Effector memory CD8-positive, alpha-beta T cell (primary cell): ENCODE data around the gene AKAP17A.
A peak's percentile ranks its signal among the peaks of the same experiment; 100 is the strongest.
"Not testable (repeated sequence)": the region's sequence is repeated elsewhere in the genome, so short reads cannot be mapped to it uniquely, and the experiment has no call there.

Experiments
- ATAC-seq: fragments of 150-1000 bp; cut with Tn5 transposase; replicated peaks from 2 replicates; pipeline ENCODE4 v1.10.0; 2021; ENCODE audit warnings: mild to moderate bottlenecking, moderate library complexity
- DNase-seq, 3 experiments: peaks; one replicate each; pipeline ENCODE4 v3.0.0; 2021
- H3K27ac Mint-ChIP-seq, 2 donors: one replicate each; pipeline ENCODE4 v1.8.0; 2022; ENCODE audit warnings: mild to moderate bottlenecking in 2 of 2, mixed read lengths in 2 of 2, moderate library complexity in 2 of 2
- H3K27me3 Mint-ChIP-seq, 2 donors: one replicate each; pipeline ENCODE4 v1.8.0; 2022; ENCODE audit warnings: mixed read lengths in 2 of 2
- H3K36me3 Mint-ChIP-seq: one replicate; pipeline ENCODE4 v1.8.0; 2022; ENCODE audit warnings: mild to moderate bottlenecking, moderate library complexity, mixed read lengths; ENCODE audit not compliant: insufficient read depth
- H3K4me1 Mint-ChIP-seq, 2 donors: one replicate each; pipeline ENCODE4 v1.8.0; 2022; ENCODE audit warnings: low read depth in 2 of 2, mixed read lengths in 2 of 2
- H3K4me3 Mint-ChIP-seq, 2 donors: one replicate each; pipeline ENCODE4 v1.8.0; 2022; ENCODE audit warnings: mild to moderate bottlenecking in 2 of 2, mixed read lengths in 2 of 2, moderate library complexity in 2 of 2
- H3K9me3 Mint-ChIP-seq, 2 donors: one replicate each; pipeline ENCODE4 v1.8.0; 2022; ENCODE audit warnings: mixed read lengths in 2 of 2

Gene AKAP17A

DNA sequence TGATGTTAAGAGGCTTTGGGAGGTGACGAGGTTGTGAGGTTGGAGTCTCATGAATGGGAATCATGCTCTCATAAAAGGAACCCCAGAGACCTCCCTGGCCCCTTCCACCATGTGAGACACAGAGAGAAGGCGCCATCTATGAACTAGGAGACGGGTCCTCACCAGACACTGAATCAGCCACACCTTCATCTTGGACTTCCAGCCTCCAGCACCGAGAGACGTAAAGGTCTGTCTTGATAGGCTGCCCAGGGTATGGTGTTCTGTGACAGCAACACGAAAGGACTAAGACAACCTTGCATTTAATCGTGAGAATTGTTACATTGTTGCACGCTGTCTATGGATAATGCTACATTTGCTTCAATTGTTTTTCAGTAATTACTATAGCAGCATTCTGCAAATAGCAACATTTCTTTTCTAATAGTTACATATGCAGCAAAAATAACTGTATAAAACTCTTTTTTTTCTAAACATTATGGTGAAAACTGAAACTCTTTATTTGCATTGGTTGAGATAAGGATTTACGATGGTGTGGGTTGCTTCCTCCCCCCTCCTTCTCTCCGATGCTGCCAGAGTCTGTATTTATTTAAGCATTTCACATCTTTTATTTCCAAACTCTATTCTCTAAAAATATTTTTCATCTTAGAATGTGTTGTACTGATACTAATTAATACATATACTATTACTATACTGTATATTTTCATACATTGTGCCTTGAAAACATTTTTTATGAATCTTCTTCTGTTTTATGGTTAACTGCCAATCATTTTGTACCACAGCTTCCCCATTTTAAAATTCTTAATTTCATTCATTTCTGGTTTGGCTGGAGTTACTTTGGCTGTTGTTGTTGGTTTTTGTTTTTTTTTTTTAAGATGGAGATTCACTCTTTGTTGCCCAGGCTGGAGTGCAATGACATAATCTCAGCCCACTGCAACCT is 26.4 kb upstream of the AKAP17A start:
- Mint-ChIP-seq H3K36me3 (peaks cover 10% of the 10 kb centered on the region), H3K27ac (no peak overlapping the region), H3K9me3 (no peaks in the 10 kb centered on the region), H3K27me3 (peaks cover 0 to 8% of the 10 kb centered on the region in 2 donors), H3K4me1 (peaks cover 18 to 32% of the 10 kb centered on the region in 2 donors), H3K4me3 (no peak overlapping the region)
- DNase-seq (no peak), ATAC-seq (no peak)

- Mint-ChIP-seq H3K36me3 (peaks cover 11% of the 10 kb centered on the region), H3K4me1 (peaks cover 8 to 14% of the 10 kb centered on the region in 2 donors)
- ATAC-seq, H3K27me3 Mint-ChIP-seq, H3K4me3 Mint-ChIP-seq, H3K27ac Mint-ChIP-seq, H3K9me3 Mint-ChIP-seq: not testable (repeated sequence)
- DNase-seq, result peak in 1 of 3 experiments; percentile 0
Observed at GRCh38 chrX:1574181-1574580, 17.2 kb upstream of the AKAP17A start.

DNA sequence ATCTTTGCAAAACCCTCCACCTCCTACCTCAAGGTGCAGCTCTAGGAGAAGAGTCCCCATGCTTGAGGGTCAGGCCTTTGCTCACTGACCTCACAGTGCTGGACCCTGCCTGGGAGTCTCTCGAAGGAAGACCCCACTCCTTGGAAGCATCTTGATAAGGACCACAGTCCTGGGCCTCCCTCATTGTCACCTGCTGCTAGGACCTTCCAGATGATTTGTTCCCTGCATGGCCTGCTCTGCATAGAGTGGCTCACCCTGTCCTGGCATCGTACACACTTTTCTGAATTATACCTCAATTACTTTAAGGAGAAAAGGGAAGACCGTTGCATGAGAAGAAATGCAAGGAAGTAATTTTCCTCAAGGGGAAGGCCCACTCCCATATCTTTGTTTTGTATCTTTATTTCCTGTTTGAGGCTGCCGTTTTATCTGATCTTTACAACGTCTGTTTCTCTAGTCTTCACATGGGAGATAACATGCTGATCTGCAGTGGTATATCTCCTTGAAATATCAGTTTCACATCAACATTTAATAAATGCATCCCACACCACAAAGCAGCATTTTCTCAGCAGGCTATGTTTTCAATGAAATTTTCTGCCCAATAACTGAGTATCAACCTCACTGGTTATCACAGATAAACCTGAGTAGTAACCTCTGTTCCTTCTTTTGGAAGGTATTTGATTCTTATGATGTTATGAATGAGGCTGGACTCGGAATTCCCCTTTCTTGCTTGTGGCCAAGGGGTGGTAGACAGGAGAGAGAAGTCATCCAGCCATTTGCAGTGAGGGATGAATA is 15.0 kb upstream of the AKAP17A start:
- Mint-ChIP-seq H3K36me3 (peaks cover 4% of the 10 kb centered on the region), H3K27ac (no peak overlapping the region), H3K4me3 (no peak overlapping the region), H3K27me3 (no peaks in the 10 kb centered on the region), H3K4me1 (peaks cover 4 to 7% of the 10 kb centered on the region in 2 donors), H3K9me3 (no peaks in the 10 kb centered on the region)
- DNase-seq (peak in 1 of 3 experiments; percentile 1), ATAC-seq (peak; percentile 62)

GRCh38 chrX:1577845-1578244 is 13.6 kb upstream of the AKAP17A start:
- peaks cover 6 to 11% of the 10 kb centered on the region in 2 donors for H3K4me1 Mint-ChIP-seq
- H3K27me3 Mint-ChIP-seq, result no peaks in the 10 kb centered on the region
- H3K36me3 Mint-ChIP-seq, result peaks cover 4% of the 10 kb centered on the region
- no peak overlapping the region for H3K4me3 Mint-ChIP-seq
- no peak overlapping the region for H3K27ac Mint-ChIP-seq
- H3K9me3 Mint-ChIP-seq, result no peaks in the 10 kb centered on the region
- DNase-seq (no peak), ATAC-seq (no peak)

- Mint-ChIP-seq H3K27ac (no peak overlapping the region), H3K36me3 (peaks cover 4% of the 10 kb centered on the region), H3K4me3 (no peak overlapping the region), H3K9me3 (no peaks in the 10 kb centered on the region), H3K4me1 (peaks cover 12 to 19% of the 10 kb centered on the region in 2 donors), H3K27me3 (no peaks in the 10 kb centered on the region)
- DNase-seq (peak in 1 of 3 experiments; percentile 0), ATAC-seq (no peak)
Observed at GRCh38 chrX:1578511-1579173, 12.8 kb upstream of the AKAP17A start.

- ATAC-seq (peak; percentile 79), DNase-seq (peak; percentile 78 to 91 (median 78))
- Mint-ChIP-seq H3K4me3 (peak overlapping the region in 1 of 2 donors; percentile 28), H3K9me3 (no peaks in the 10 kb centered on the region), H3K4me1 (peaks cover 12 to 20% of the 10 kb centered on the region in 2 donors), H3K27ac (no peak overlapping the region), H3K36me3 (peaks cover 4% of the 10 kb centered on the region), H3K27me3 (no peaks in the 10 kb centered on the region)
Observed at GRCh38 chrX:1581132-1581531, 10.3 kb upstream of the AKAP17A start.

DNA sequence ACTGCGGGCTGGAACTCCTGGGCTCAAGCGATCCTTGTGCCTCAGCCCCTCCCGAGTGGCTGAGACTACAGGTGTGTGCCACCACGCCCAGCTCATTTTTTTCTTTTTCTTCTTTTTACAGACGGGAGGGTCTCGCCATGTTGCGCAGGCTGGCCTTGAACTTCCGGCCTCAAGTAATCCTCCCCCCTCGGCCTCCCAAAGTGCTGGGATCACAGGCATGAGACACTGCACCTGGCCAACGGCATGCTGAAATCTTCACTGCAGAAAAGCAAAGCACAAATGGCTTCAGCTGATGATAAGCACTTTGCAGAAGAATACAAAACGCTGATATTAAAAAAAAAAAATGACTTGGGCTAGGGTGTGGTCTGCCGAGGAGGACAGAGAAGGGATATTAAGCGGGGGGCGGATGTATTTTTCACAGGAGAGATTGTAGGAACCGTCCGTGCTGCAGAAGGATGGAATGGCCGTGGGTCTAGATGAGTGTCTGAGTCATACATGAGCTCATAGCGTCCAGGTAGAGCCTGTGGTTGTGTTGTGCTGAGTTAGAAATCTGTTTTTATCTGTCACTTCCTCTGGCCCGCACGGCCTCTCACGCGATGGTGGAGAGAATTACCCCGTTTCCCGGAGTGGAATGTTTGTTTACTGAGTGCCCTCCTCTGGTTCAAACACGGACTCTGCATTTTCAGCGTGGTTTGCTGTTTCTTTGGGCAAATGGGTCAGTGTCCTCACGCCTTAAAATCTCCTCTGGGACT is 8.5 kb upstream of the AKAP17A start:
- H3K9me3 Mint-ChIP-seq, result no peaks in the 10 kb centered on the region
- H3K27ac Mint-ChIP-seq, result peak overlapping the region; percentile 78 to 88
- H3K4me1 Mint-ChIP-seq, result peaks cover 12 to 20% of the 10 kb centered on the region in 2 donors
- H3K36me3 Mint-ChIP-seq, result peaks cover 4% of the 10 kb centered on the region
- H3K4me3 Mint-ChIP-seq, result peak overlapping the region; percentile 45 to 66
- H3K27me3 Mint-ChIP-seq, result no peaks in the 10 kb centered on the region
- ATAC-seq, result peak; percentile 86
- DNase-seq, result peak in 1 of 3 experiments; percentile 26

GRCh38 chrX:1584237-1585011 is 7.0 kb upstream of the AKAP17A start:
- DNase-seq, result no peak
- H3K4me3 Mint-ChIP-seq, result no peak overlapping the region
- H3K27ac Mint-ChIP-seq, result no peak overlapping the region
- no peak for ATAC-seq
- H3K27me3 Mint-ChIP-seq, result no peaks in the 10 kb centered on the region
- peaks cover 12 to 20% of the 10 kb centered on the region in 2 donors for H3K4me1 Mint-ChIP-seq
- H3K9me3 Mint-ChIP-seq, result no peaks in the 10 kb centered on the region
- peaks cover 4% of the 10 kb centered on the region for H3K36me3 Mint-ChIP-seq

DNA sequence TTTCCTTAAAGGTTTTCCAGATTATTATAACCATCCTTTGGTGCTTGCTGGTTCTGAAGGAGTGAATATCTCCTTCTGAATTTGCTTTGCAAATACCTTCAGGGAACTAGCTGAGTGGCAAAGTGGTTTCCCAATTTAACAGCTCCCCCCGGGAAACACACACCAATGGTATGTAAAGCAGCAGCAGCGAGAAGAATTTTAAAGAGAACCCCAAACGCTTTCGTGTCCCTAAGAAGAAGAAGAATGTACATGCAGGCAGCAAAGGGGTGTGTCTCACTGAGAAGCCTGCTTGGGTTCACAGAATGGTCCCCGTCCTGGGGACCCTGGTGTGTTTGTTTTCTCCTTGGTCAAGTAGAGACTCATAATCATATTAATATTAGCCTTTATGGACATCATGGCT is 4.2 kb upstream of the AKAP17A start:
- Mint-ChIP-seq H3K4me3 (no peak overlapping the region), H3K27me3 (no peaks in the 10 kb centered on the region), H3K27ac (peak overlapping the region in 1 of 2 donors; percentile 58), H3K4me1 (peaks cover 11 to 18% of the 10 kb centered on the region in 2 donors), H3K36me3 (peaks cover 8% of the 10 kb centered on the region), H3K9me3 (no peaks in the 10 kb centered on the region)
- no peak for ATAC-seq
- DNase-seq, result peak in 1 of 3 experiments; percentile 0

- DNase-seq (no peak), ATAC-seq (no peak)
- Mint-ChIP-seq H3K9me3 (no peaks in the 10 kb centered on the region), H3K36me3 (peaks cover 29% of the 10 kb centered on the region), H3K27me3 (no peaks in the 10 kb centered on the region), H3K27ac (peak overlapping the region; percentile 88), H3K4me3 (no peak overlapping the region), H3K4me1 (peaks cover 14 to 27% of the 10 kb centered on the region in 2 donors)
Observed at GRCh38 chrX:1589356-1590130, 1.9 kb upstream of the AKAP17A start.

DNA sequence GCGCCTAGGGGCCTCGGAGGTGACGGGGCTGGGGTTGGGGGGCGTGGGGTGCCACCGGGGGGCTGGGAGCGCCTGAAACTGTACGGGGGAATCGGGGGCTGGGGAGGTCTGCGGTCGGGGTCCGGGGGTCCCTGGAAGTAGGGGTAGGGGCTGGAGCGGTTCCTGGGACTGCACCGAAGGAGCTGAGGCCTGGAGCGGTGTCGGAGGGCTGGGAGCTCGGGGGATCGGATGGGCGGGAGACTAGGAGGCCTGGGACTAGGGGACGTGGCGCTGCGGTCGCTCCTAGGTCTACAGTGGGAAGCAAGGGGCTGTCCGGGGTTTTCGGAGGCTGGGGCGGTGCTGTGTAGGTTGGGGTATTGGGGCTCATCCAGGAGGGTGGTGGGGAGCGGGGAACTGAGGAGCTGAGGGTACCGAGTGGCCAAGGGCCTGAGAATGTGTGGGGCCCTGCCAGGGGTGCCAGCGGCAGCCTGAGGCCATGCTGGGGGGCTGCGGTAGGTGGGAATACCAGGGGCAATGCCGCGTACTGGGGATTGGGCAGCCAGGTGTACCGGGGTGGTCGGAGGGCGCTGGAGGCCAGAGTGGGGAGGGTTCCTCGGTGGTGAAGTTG is 562 bp downstream of the AKAP17A start:
- ATAC-seq, result peak; percentile 21
- H3K27me3 Mint-ChIP-seq, result no peaks in the 10 kb centered on the region
- DNase-seq, result peak in 1 of 3 experiments; percentile 27
- H3K4me3 Mint-ChIP-seq, result peak overlapping the region; percentile 88 to 98
- H3K27ac Mint-ChIP-seq, result peak overlapping the region; percentile 92 to 98
- H3K9me3 Mint-ChIP-seq, result no peaks in the 10 kb centered on the region
- H3K36me3 Mint-ChIP-seq, result peaks cover 48% of the 10 kb centered on the region
- H3K4me1 Mint-ChIP-seq, result peaks cover 21 to 41% of the 10 kb centered on the region in 2 donors
